ENCODE results near the gene JAK1. TPM values are rescaled to one million over a fixed set of nuclear protein-coding genes. Genes with fewer than 3 reads are reported as not detected.

Gene JAK1
- total RNA-seq, 3 donors from 2014 or later (not counting 1 experiment from before 2014, with no cell fraction given), result 507 to 626 (median 526) TPM

DNA sequence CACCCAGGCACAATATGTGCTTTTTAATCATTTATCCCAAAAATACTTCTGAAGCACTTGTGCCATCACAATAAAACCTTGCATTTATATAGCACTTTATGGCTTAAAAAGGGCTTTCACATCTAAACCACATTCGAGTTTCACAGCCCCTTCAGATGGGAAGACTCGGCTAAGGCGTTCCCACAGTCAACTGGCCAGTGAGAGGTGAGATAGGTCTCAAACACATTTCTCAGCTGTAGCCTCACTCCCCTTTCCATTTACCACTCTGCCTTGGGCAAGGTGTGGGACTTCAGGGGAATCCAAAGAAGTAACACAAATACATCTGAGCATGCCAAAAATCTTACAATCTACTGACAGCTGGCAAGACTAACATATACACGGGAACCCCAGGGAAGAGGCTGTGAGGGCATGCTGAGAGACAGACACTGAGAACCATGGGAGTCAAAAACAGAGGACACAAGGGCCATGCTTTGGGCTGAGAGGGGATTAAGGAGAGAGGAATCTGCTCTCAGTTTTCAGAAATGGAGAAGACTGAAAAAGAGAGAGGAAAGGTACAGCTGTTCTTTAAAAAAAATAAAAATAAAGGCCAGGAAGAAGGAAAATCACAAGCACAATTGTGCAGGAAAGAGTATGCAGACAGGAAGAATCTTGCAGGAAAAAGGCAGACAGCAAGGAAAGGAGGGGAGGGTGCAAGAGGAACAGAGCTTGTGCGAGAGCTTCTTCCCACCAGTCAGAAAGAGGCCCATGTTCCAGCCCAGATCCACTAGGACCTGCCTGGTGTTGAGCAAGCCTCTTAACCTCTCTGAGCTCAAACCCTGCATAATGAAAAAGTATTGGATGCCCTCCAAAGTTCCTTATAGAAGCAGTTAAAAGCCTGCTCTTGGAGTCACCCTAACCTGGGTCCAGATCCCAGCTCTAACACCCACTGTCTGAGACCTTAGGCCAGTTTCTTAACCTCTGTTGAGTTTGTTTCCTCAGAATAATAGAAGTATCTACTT, 73.5 kb downstream of the JAK1 start:
- Histone ChIP-seq H3K4me1 (ENCODE audit: control insufficient read depth, insufficient read depth, low read length) (peaks cover 68% of the 10 kb centered on the region), H3K36me3 (ENCODE audit: control insufficient read depth, insufficient read depth, low read length) (no peaks in the 10 kb centered on the region), H3K27ac (ENCODE audit: low read length) (peak overlapping the region; percentile 55), H3K4me3 (ENCODE audit: low read length) (no peak overlapping the region), H3K27me3 (ENCODE audit: control insufficient read depth, insufficient read depth, low read length) (no peaks in the 10 kb centered on the region), H3K9me3 (ENCODE audit: control insufficient read depth, insufficient read depth, low read length) (no peaks in the 10 kb centered on the region)
- TF ChIP-seq, protein P1, sequence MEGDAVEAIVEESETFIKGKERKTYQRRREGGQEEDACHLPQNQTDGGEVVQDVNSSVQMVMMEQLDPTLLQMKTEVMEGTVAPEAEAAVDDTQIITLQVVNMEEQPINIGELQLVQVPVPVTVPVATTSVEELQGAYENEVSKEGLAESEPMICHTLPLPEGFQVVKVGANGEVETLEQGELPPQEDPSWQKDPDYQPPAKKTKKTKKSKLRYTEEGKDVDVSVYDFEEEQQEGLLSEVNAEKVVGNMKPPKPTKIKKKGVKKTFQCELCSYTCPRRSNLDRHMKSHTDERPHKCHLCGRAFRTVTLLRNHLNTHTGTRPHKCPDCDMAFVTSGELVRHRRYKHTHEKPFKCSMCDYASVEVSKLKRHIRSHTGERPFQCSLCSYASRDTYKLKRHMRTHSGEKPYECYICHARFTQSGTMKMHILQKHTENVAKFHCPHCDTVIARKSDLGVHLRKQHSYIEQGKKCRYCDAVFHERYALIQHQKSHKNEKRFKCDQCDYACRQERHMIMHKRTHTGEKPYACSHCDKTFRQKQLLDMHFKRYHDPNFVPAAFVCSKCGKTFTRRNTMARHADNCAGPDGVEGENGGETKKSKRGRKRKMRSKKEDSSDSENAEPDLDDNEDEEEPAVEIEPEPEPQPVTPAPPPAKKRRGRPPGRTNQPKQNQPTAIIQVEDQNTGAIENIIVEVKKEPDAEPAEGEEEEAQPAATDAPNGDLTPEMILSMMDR (IDR thresholded peaks at IDR 0.05), result no peak
- H3K9me3 Mint-ChIP-seq, result peaks cover 0 to 2% of the 10 kb centered on the region in 2 donors
- H3K27me3 Mint-ChIP-seq (ENCODE audit: low read depth in 2 of 2), result no peaks in the 10 kb centered on the region
- H3K4me3 Mint-ChIP-seq, result peak overlapping the region; percentile 83
- intact Hi-C loops (cut with micrococcal nuclease), result no loop called here
- DNase-seq, result peak in 1 of 2 donors; percentile 29
- no peaks in the 10 kb centered on the region for H3K36me3 Mint-ChIP-seq
- ATAC-seq, result peak; percentile 27 to 61 (median 56)
- H3K4me1 Mint-ChIP-seq, result peaks cover 96 to 97% of the 10 kb centered on the region in 2 donors
- H3K27ac Mint-ChIP-seq, result peak overlapping the region; percentile 86 to 93
- WGBS (ENCODE audit: insufficient coverage), result 23% methylated on average over 5 of the region's 5 CpGs

DNA sequence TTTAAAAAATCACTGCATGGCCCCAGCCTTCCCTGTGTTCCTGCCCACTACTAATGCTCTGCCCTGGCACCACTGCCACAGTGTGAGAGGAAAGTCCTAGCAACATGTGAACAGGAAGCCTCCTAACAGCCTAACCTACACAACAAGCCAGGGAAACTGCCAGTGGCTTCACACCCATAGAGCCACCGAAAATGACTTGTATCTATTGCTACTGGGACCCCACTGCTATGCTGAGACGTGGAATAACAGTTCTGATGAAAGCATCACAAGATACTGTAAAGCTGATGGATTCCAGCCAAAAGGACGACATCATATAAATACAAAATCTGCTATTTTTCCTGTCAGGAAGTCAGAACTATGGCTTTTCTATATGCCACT, 74.9 kb downstream of the JAK1 start:
- Mint-ChIP-seq H3K27ac (peak overlapping the region; percentile 86 to 93), H3K4me1 (peaks cover 97% of the 10 kb centered on the region in 2 donors), H3K4me3 (peak overlapping the region; percentile 83), H3K9me3 (no peaks in the 10 kb centered on the region), H3K36me3 (no peaks in the 10 kb centered on the region), H3K27me3 (ENCODE audit: low read depth in 2 of 2) (no peaks in the 10 kb centered on the region)
- Histone ChIP-seq H3K9me3 (ENCODE audit: control insufficient read depth, insufficient read depth, low read length) (no peaks in the 10 kb centered on the region), H3K36me3 (ENCODE audit: control insufficient read depth, insufficient read depth, low read length) (no peaks in the 10 kb centered on the region), H3K4me3 (ENCODE audit: low read length) (peak overlapping the region; percentile 9), H3K4me1 (ENCODE audit: control insufficient read depth, insufficient read depth, low read length) (peaks cover 69% of the 10 kb centered on the region), H3K27ac (ENCODE audit: low read length) (peak overlapping the region; percentile 55), H3K27me3 (ENCODE audit: control insufficient read depth, insufficient read depth, low read length) (no peaks in the 10 kb centered on the region)
- DNase-seq (peak; percentile 44 to 46), ATAC-seq (peak; percentile 54 to 72 (median 64))
- WGBS (ENCODE audit: insufficient coverage), result 17% methylated on average over 3 of the region's 3 CpGs
- intact Hi-C loops (cut with micrococcal nuclease), result loop anchor here (1.0 to 2.0 kb wide), 3 partner anchors 9 to 31 kb away; no protein-coding TSS in a partner anchor
- TF ChIP-seq, protein P1 (IDR thresholded peaks at IDR 0.05), result no peak

DNA sequence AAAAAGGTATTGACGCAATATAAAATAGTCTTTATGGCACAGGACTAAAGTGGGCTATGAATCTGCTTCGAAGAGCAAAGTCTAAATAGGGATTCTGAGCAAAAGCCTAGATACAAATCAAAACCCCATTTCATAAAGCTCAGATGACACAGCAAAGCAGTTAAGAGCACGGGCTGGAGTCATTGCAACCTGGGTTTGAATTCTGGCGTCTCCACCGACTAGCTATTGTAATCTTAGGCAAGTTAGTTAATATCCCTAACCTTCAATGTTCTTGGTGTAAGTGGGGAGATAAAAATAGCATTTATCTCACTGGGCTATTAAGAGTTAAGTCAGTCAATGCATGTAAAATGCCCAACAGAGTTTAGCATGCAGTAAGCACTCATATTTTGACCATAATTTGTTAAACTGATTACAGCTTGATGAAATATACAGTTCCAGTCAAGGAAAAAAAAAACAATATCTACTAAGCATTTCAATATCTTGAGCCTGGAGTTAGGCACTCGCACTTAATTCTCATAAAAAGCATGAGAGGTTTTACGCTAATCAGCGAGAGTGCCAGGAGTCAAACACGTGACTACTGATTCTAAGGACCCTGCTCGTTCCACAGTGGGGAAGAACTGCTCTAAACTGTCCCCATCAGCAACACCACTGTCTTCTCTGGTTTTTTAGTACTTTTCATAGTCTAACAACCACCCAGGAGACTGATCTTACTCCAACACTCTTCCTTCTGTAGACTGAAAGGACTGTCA, 75.5 kb downstream of the JAK1 start:
- no peaks in the 10 kb centered on the region for H3K27me3 Mint-ChIP-seq (ENCODE audit: low read depth in 2 of 2)
- DNase-seq (no peak), ATAC-seq (no peak)
- no peaks in the 10 kb centered on the region for H3K27me3 ChIP-seq (ENCODE audit: control insufficient read depth, insufficient read depth, low read length)
- 50% methylated on average over 6 of the region's 10 CpGs for WGBS (ENCODE audit: insufficient coverage)
- H3K4me3 ChIP-seq (ENCODE audit: low read length), result no peak overlapping the region
- peaks cover 97% of the 10 kb centered on the region in 2 donors for H3K4me1 Mint-ChIP-seq
- peak overlapping the region; percentile 86 to 93 for H3K27ac Mint-ChIP-seq
- H3K36me3 ChIP-seq (ENCODE audit: control insufficient read depth, insufficient read depth, low read length), result no peaks in the 10 kb centered on the region
- no peaks in the 10 kb centered on the region for H3K36me3 Mint-ChIP-seq
- intact Hi-C loops (cut with micrococcal nuclease), result loop anchor here (1.0 to 2.0 kb wide), 3 partner anchors 9 to 32 kb away; no protein-coding TSS in a partner anchor
- H3K4me1 ChIP-seq (ENCODE audit: control insufficient read depth, insufficient read depth, low read length), result peaks cover 65% of the 10 kb centered on the region
- peak overlapping the region; percentile 83 for H3K4me3 Mint-ChIP-seq
- H3K9me3 Mint-ChIP-seq, result no peaks in the 10 kb centered on the region
- peak overlapping the region; percentile 55 for H3K27ac ChIP-seq (ENCODE audit: low read length)
- no peaks in the 10 kb centered on the region for H3K9me3 ChIP-seq (ENCODE audit: control insufficient read depth, insufficient read depth, low read length)
- TF ChIP-seq, protein P1 (IDR thresholded peaks at IDR 0.05), result no peak
